HCT116 (cell line): ENCODE measurements around the gene CTR9. TPM values are rescaled to one million over a fixed set of nuclear protein-coding genes. Genes with fewer than 3 reads are reported as not detected.

Source experiments
- ATAC-seq: fragments of 200-7000 bp; cut with Tn5 transposase; 2 replicates; pipeline ENCODE4 v1.9.1; 2020; ENCODE audit warnings: mild to moderate bottlenecking, moderate library complexity
- BruUV-seq: library from RNA; stranded (reverse); fragments of 400-500 nt; replicated peaks from 2 replicates; lab custom pipeline; 2021; lab: Mats Ljungman, UMichigan
- CTCF ChIA-PET: fragments of 300-600 bp; sonication (Branson Sonifier 250); formaldehyde crosslinking; loops from one replicate; lab custom pipeline; 2021; ENCODE audit warnings: antibody characterized with exemption; lab: Charles Lee
- POLR2A ChIA-PET: fragments of 300-600, 350-600 bp; sonication (Branson Sonifier 250); formaldehyde crosslinking; loops from one replicate; lab custom pipeline; 2021; ENCODE audit warnings: antibody characterized with exemption; lab: Charles Lee
- RAD21 ChIA-PET, 2 experiments: fragments of 300-600 bp; sonication (Branson Sonifier 250); formaldehyde crosslinking; loops; one replicate each; lab custom pipeline; 2023; ENCODE audit warnings: low total read pairs in 2 of 2; ENCODE audit not compliant: uncharacterized antibody in 2 of 2, unreplicated experiment in 2 of 2, low non-redundant PET in 1 of 2; lab: Charles Lee
- DNase-seq: peaks from one replicate; pipeline ENCODE4 v3.0.0-alpha.2; 2010; ENCODE audit warnings: low read depth, low spot score
- H2AFZ ChIP-seq: fragments of 200-600 bp; shearing (Covaris generic), sonication (generic); 2 replicates; pipeline ENCODE4 v1.6.1; 2017; ENCODE audit warnings: low read depth, mixed run types, mixed read lengths, antibody characterized with exemption, low read length; ENCODE audit not compliant: poor library complexity, severe bottlenecking
- H3K27ac ChIP-seq: 2 replicates; pipeline ENCODE4 v1.5.1; 2012; ENCODE audit warnings: low read depth, low read length
- H3K27me3 ChIP-seq: fragments of 200-600 bp; sonication (generic); 2 replicates; pipeline ENCODE4 v1.6.1; 2016; ENCODE audit warnings: mixed run types, low read length, mixed read lengths; ENCODE audit not compliant: insufficient read depth
- H3K36me3 ChIP-seq, 2 experiments: fragments of 200-500 bp in 1 of 2; fragments of 200-600 bp in 1 of 2; sonication (Bioruptor generic) in 1 of 2; sonication (generic) in 1 of 2; 2 replicates each; pipeline versions ENCODE4 v1.5.1 to v1.6.1; 2014 to 2016; ENCODE audit warnings: low read length in 2 of 2, inconsistent platforms in 1 of 2, mixed read lengths in 1 of 2, mixed run types in 1 of 2; ENCODE audit not compliant: insufficient read depth in 2 of 2, control insufficient read depth in 1 of 2
- H3K4me1 ChIP-seq, 2 experiments: fragments of 200-600 bp in 1 of 2; sonication (generic) in 1 of 2; 2 replicates each; pipeline versions ENCODE4 v1.5.1 to v1.6.1; 2012 to 2017; ENCODE audit warnings: low read length in 2 of 2, inconsistent platforms in 1 of 2, mild to moderate bottlenecking in 1 of 2, mixed read lengths in 1 of 2, mixed run types in 1 of 2, moderate library complexity in 1 of 2; ENCODE audit not compliant: insufficient read depth in 2 of 2, control insufficient read depth in 1 of 2
- H3K4me2 ChIP-seq: fragments of 200-600 bp; sonication (generic); 2 replicates; pipeline ENCODE4 v1.6.1; 2017; ENCODE audit warnings: mixed run types, low read length, mixed read lengths
- H3K4me3 ChIP-seq, 2 experiments: fragments of 200-600 bp in 1 of 2; sonication (generic) in 1 of 2; replicated peaks in 1 of 2; 2 replicates each; pipeline ENCODE4 v1.5.1; 2011 to 2016; ENCODE audit warnings: low read length in 2 of 2, control low read depth in 1 of 2, low read depth in 1 of 2, mild to moderate bottlenecking in 1 of 2, mixed read lengths in 1 of 2, mixed run types in 1 of 2
- H3K79me2 ChIP-seq: fragments of 200-600 bp; sonication (generic); 2 replicates; pipeline ENCODE4 v1.6.1; 2017; ENCODE audit warnings: mild to moderate bottlenecking, mixed run types, low read length, moderate library complexity, mixed read lengths; ENCODE audit not compliant: insufficient read depth
- H3K9ac ChIP-seq: fragments of 200-600 bp; sonication (generic); 2 replicates; pipeline ENCODE4 v1.6.1; 2016; ENCODE audit warnings: low read length, mixed read lengths
- H3K9me2 ChIP-seq: fragments of 200-600 bp; sonication (generic), shearing (Covaris generic); 2 replicates; pipeline ENCODE4 v1.6.1; 2017; ENCODE audit warnings: mixed run types, mild to moderate bottlenecking, moderate library complexity; ENCODE audit not compliant: insufficient read depth
- H3K9me3 ChIP-seq, 2 experiments: fragments of 200-500 bp in 1 of 2; fragments of 200-600 bp in 1 of 2; sonication (Bioruptor generic) in 1 of 2; sonication (generic) in 1 of 2; 2 replicates each; pipeline ENCODE4 v1.6.1; 2014 to 2017; ENCODE audit warnings: low read length in 2 of 2, mixed read lengths in 2 of 2, inconsistent platforms in 1 of 2, low read depth in 1 of 2, mild to moderate bottlenecking in 1 of 2, mixed run types in 1 of 2, moderate library complexity in 1 of 2; ENCODE audit not compliant: control insufficient read depth in 1 of 2, insufficient read depth in 1 of 2
- H4K20me1 ChIP-seq: fragments of 200-600 bp; sonication (generic), shearing (Covaris generic); 2 replicates; pipeline ENCODE4 v1.6.1; 2017; ENCODE audit warnings: mixed run types, mild to moderate bottlenecking, moderate library complexity; ENCODE audit not compliant: insufficient read depth
- EZH2 ChIP-seq: fragments of 200-600 bp; sonication (generic); IDR thresholded peaks from 2 replicates; pipeline ENCODE4 v1.6.1; 2017; ENCODE audit warnings: antibody characterized with exemption, mixed run types
- EZH2phosphoT487 ChIP-seq: fragments of 200-600 bp; IDR thresholded peaks from 2 replicates; pipeline ENCODE4 v1.6.1; 2018; ENCODE audit warnings: antibody characterized with exemption, borderline replicate concordance
- POLR2AphosphoS5 ChIP-seq: IDR thresholded peaks from 2 replicates; pipeline ENCODE4 v1.6.1; 2011; ENCODE audit warnings: mild to moderate bottlenecking, low read depth, low read length, moderate library complexity
- intact Hi-C: fragments of 100-400 bp; cut with micrococcal nuclease; formaldehyde crosslinking; loops from 2 replicates; pipeline ENCODE4 v1.10.0; 2022
- total RNA-seq: library from RNA; stranded (reverse); gene quantifications from one replicate; pipeline ENCODE4 v1.2.1, GENCODE V29; 2021; ENCODE audit not compliant: unreplicated experiment

The CTR9 gene
- total RNA-seq, 1 experiment from 2014 or later: 68.4 TPM

- ATAC-seq (no peak), DNase-seq (no peak)
- POLR2A ChIA-PET: interaction anchor here (1.6 to 2.4 kb wide), 2 partner anchors 8 to 13 kb away, joined by 4 to 16 read pairs; partner anchors contain the start of gene EIF4G2
- Histone ChIP-seq H3K4me2 (no peak overlapping the region), H3K79me2 (peaks cover 21% of the 10 kb centered on the region; the same call in 1 of the 2 replicates), H3K4me3 (no peak overlapping the region), H2AFZ (no peak overlapping the region), H3K9me2 (no peaks in the 10 kb centered on the region), H3K4me1 (peaks cover 0 to 8% of the 10 kb centered on the region in 2 experiments; a peak in 3 of 4 replicates), H3K27ac (no peak overlapping the region), H3K36me3 (peaks cover 43 to 48% of the 10 kb centered on the region in 2 experiments), H3K27me3 (no peaks in the 10 kb centered on the region), H3K9me3 (no peaks in the 10 kb centered on the region)
- intact Hi-C loops: no loop called here
- RAD21 ChIA-PET: no interaction called here
- CTCF ChIA-PET: interaction anchor here (1.6 kb wide), 1 partner anchor 138 kb away, joined by 5 read pairs; no protein-coding TSS in a partner anchor
- BruUV-seq: no TSS peak
- no peak for TF ChIP-seq EZH2phosphoT487
- peak; percentile 48; the same call in 1 of the 2 replicates for TF ChIP-seq POLR2AphosphoS5
- TF ChIP-seq, all 23 proteins: peak for 1
- peaks cover 26% of the 10 kb centered on the region; the same call in 1 of the 2 replicates for H4K20me1 ChIP-seq
- no peak overlapping the region for H3K9ac ChIP-seq
Measured at GRCh38 chr11:10796191-10796590, 45.1 kb downstream of the CTR9 start.

GRCh38 chr11:10797001-10797400 is 46.0 kb downstream of the CTR9 start:
- peaks cover 51 to 56% of the 10 kb centered on the region in 2 experiments for H3K36me3 ChIP-seq
- POLR2A ChIA-PET: interaction anchor here (1.6 to 2.4 kb wide), 2 partner anchors 7 to 12 kb away, joined by 4 to 16 read pairs; partner anchors contain the start of gene EIF4G2
- BruUV-seq: no TSS peak
- intact Hi-C loops: no loop called here
- no peak overlapping the region for H3K4me2 ChIP-seq
- H3K4me3 ChIP-seq: no peak overlapping the region
- no peak overlapping the region for H2AFZ ChIP-seq
- H3K27ac ChIP-seq: no peak overlapping the region
- TF ChIP-seq EZH2: no peak
- peaks cover 26% of the 10 kb centered on the region; the same call in 1 of the 2 replicates for H4K20me1 ChIP-seq
- peaks cover 0 to 8% of the 10 kb centered on the region in 2 experiments; a peak in 3 of 4 replicates for H3K4me1 ChIP-seq
- CTCF ChIA-PET: no interaction called here
- peaks cover 29% of the 10 kb centered on the region for H3K79me2 ChIP-seq
- H3K9ac ChIP-seq: no peak overlapping the region
- DNase-seq: no peak
- ATAC-seq: no peak
- H3K9me3 ChIP-seq: no peaks in the 10 kb centered on the region
- H3K9me2 ChIP-seq: no peaks in the 10 kb centered on the region
- no peaks in the 10 kb centered on the region for H3K27me3 ChIP-seq
- RAD21 ChIA-PET: no interaction called here
